ELF-1 (cell line): ENCODE measurements around the gene TRABD2B.

Experiments
- DNase-seq: peaks from one replicate; pipeline ENCODE4 v3.0.0-alpha.2; 2016; ENCODE audit warnings: low read depth, low spot score

TRABD2B gene

DNA sequence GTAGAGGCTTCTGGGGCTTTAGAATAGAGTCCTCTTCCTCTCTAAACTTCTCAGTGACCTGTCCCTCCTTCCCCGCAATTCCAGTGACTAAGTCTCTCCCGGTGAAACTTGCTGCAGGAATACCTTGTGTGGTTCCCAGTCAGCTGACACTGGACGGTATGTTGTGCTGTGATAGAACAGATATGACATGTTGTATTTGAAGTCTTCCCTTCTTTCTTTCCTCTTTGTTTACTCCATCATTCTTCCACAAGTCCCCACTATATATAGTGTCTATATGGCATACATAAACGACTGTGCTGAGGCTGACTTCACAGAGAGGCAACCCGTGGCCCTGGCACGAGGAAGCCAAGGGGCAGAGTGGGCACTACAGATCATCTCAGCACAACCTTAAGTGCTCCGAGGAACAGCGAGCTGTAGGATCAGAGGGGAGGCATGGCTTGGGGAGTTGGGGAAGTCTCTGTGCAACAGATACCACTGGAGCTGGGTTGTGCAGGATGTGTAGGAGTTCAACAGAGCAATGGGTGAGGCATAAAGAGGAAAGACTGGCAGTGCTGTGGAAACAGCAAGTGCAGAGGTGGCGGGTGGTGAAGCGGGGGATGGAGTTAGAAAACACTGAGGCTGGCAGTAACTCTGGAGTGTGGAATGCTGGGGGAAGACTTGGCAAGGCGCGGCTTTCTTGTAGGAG is 237.8 kb downstream of the TRABD2B start:
- no peak for DNase-seq

DNA sequence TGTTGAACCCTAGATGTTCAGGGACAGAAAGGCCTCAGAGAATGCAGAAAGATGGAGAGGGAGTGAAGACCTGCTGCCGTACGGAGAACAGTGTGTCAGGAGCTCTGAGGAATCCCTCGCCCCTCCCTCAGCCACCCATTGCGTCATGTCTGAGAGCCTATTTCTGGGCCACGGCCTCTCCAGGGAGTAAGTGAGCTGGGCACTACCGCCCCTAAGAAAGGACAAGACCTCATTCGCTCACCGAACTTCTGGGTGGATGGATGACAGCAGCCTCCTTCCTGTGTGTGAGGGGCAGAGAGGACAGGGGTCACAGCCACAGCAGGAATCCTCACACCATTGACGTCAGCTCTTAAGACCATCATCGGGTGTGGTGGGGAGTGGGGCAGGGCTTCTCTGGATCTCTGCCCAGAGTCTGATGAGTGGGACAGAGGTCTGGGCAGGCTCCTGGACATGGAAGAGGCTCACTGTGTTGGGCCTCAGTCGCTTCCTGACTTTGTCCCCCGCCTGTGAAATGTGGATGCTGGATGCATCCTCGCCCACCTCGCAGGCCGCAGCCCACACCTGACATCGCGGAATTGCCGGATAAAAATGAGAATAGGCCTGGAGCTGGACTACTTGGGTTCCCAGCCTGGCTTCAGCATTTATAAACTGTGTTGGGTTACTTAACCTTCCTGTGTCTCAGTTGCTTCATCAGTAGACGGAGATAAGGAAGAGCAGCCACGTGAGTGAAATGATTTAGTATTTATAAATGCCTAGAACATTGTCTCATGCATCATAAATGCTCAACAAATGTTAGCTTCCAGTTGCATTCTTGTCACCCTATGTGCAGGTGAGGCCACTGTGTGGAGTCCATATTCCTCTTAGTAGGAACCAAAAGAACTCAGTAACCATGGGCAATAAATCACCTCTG is 238.6 kb downstream of the TRABD2B start:
- no peak for DNase-seq

DNA sequence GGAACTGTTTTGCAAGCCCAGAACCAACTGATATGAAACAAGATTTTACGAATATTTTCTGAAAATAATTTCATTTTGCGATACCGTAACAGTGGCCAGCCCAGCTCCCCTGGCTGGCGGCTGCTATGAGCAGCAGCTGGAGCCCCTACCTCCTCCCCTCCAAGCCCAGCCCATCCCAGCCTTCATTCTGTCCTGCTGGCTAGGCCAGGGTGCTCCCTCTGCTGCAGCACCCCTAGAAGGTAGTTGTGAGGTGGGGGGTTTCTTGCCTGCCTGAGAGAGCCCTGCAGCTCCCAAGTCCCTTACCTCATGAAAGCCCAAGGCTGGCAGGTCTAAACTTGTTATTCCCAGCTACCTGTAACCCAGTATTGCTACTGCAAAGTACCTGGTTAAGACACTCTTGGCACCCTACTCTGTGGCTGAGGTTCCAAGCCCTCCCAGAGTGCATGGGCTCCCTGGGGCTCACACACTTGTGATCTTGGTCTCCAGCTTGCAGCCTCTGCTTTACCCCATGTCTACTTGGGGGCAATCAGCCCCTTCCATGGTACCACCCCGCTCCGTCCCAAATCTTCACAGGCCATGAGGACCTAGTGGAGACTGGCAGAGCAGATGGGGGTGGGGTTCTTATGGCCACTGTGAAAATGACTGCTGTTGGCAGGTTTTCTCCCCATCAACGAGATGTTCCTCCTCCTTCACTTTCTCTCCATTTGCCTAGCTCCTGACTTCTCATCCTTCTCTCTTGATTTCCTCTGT is 239.8 kb downstream of the TRABD2B start:
- DNase-seq, result no peak

DNA sequence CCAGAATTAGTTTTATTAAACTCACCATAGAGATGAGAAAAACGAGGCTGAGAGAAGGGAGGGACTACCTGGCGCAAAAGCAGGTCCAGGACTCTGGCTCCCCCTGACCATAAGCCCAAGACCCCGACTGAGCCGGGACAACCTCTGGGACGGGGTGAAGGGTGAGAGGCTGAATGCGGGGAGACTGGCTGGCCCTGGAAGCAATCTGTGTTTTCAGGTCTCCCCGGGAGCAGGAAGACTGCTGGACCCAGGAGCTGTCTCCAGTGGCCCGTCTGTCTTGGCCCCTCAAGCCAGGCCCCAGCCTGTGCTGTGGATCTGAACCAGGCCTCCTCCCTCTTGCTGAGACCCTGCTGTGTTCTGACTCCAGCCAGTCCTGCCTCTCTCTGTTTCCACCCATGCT is 240.8 kb downstream of the TRABD2B start:
- DNase-seq, result no peak

DNA sequence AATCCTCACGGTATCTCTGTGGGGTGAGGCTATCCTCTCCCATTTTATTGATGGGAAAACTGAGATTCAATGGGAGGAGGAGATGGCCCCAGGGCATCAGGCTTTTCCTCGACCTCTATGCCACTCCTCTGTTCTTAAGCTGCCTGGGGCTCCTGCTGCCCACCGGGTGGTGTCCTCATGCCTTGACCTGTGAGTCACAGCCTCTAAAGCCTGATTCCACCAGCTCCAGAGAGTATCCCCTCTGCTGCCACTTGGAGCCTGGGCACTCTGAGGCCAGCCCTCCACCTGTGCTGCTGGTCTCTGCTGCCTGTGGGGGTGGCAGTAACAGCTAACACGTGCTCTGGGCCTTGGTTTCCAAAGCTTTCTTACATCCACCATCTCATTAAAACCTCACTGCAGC is 241.2 kb downstream of the TRABD2B start:
- peak; percentile 37 for DNase-seq

DNA sequence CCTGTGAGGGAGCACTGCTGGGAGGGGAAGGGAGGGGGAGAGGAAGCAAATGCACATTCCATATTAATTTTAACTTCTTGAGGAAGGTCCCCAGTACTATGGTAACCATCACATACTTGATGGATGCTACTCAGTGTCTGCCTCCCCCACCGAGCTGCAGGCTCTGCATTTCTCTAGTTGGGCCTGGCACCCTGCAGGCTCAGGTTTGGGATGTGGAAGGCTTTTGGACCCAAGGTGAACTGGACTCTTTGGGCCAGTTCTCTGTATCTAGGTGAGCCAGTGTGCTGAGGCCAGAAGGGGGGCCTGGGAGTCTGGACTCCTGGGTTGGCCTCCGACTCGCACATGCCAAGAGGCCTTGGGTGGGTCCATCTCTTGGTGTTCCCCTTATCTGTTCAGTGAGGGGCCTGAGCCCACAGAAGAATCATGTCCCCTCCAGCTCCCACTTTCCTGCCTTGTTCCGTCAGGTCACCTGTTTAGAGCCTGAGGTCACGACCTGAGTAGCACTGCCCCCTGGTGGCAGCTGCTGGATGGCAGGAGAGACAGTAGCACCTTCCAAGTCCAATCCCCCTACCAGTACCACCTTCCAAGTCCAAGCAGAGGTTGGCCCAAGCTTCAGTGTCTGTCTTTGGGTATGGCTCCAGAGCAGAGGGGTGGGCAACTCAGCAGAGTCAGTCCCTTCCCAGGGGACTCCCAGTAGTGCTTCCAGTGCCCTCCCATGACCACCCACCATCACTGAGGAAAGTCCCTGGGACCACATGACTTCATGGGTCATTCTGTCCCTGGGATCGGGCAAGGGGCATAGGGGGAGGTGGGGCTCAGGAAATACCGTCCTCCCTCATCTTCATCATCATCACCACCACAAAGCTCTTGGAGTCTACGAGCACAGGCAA is 241.8 kb downstream of the TRABD2B start:
- peak; percentile 80 for DNase-seq

DNA sequence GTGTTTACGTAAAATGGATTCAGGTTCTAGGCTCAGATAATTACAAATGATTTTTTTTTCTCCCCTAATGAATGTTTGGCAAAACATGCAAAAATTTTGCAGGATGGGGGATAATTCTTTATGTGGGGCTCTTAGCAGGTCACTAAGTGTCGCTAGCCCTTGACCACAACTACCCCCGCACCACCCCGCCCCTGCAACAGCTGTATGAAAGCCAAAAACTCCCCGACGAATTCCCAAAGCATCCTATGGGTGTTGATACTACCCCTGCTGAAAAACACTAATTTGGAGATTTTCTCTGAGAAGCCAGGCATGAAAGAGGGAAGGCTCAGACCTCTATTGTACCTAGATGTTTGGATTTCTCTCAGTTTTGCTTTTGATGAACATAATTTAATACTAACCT is 243.0 kb downstream of the TRABD2B start:
- no peak for DNase-seq

DNA sequence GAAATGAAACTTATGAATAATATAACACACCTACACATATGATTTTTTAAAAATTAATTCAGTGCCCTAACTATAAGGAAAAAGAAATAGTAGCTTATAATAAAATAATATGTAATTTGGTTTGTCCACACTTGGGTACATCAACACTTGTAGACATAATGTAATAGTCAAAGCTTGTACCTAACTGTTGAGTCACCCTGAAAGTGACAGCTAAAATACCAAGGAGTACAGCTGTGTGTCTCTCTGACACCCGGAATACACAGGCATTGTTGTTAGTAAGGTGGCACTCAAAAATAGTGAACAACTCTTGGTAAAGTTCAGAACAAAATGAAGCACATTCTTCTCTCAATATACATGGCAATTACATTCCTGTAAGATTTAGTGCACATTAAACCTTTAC is 243.4 kb downstream of the TRABD2B start:
- no peak for DNase-seq

DNA sequence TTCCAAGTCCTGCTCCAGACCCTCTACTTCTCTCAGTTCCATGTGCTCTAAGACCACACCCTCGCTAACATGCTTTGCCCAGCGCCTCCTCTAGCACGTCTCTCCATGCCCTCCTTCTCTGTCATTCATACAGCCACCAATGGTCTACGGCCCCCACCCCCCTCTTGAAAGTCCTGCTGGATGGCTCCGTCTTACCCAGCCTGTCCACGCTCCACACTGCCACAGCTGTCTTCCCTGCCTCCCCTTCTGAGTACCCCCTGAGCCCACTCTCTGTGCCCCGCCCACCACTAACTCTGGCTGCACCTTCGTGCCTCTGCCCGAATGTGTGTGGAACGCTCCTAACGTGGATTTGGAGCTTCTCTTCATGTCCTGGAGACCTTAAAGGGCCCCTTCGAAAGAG is 244.6 kb downstream of the TRABD2B start:
- no peak for DNase-seq

DNA sequence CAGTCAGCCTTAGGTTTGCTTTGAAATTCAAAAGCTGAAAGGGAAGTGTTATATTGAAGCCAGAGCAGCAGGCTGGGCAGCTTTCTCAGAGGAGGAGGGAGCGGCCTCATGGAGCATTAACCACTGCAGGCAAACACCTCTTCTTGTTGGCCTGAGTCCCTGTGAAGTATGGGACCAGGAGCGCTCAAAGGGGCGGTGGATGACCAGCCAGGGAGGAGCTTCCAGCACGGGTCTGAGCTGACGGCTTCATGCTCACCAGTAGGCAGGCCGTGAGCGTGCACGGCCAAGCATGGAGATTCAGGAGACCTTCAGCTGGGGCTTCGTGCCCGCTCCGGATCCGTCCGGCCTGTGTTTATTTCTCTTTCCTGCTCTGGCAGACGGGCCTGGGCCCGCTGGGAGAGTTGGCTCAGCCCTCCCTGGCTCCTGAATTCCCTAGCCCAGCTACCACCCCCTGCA is 245.2 kb downstream of the TRABD2B start:
- peak; percentile 81 for DNase-seq

DNA sequence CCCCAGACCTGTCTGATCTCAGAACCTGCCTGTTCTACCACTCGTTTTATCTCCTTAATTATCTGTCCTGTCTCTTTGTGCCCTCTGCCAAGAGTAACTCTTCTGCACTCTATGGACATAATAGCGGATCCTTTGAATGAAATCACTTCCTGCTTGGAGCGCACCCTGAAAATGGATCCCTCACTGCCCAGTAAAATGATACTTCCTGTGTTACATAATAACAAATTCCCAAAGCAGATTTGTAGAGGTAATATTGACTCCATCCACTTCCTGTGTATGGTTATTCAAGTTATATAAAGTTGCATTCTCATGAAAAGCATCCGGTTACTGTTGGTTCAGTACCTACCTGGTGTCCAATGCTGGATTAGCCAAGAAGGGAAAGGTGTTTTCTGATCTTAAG is 246.0 kb downstream of the TRABD2B start:
- no peak for DNase-seq

DNA sequence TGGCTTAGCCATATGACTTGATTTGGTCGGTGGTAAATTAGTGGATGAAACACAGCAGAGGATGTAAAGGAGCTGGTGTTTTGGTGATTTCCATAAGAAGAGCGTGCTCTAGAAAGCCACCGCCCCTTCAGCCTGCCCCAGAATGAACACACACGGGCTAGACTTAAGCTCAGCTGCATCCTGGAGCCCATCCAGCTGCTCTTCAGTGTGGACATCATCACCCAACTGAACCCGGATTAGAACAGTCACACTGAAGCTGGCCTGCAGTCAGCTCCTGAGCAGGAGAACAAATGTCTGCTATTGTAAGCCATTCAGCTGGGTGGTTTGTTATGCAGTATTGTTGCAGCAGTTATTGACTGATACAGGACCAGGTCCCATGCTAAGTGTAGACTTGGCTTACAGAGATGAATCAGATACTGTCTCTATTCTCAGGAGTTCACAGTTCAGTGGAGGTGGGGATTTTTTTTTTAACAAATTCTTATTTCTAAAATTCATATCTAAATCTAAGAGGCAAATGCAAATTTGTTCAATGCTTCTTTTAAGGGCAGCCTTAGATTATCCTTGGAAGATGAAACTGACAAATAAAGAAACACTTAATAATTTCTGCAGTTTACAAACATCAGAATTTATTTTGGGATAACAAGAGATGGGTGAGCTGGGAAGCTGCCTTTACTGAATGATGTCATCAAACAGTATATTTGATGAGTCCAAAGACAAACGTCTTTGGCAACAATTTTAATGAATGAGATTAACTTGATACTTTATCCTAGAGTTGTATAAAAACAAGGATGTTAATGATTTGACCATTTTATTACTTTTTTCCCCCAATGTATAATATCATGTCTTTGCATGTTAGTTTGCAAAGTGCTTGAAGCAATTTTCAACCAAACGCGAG is 251.2 kb downstream of the TRABD2B start:
- no peak for DNase-seq

DNA sequence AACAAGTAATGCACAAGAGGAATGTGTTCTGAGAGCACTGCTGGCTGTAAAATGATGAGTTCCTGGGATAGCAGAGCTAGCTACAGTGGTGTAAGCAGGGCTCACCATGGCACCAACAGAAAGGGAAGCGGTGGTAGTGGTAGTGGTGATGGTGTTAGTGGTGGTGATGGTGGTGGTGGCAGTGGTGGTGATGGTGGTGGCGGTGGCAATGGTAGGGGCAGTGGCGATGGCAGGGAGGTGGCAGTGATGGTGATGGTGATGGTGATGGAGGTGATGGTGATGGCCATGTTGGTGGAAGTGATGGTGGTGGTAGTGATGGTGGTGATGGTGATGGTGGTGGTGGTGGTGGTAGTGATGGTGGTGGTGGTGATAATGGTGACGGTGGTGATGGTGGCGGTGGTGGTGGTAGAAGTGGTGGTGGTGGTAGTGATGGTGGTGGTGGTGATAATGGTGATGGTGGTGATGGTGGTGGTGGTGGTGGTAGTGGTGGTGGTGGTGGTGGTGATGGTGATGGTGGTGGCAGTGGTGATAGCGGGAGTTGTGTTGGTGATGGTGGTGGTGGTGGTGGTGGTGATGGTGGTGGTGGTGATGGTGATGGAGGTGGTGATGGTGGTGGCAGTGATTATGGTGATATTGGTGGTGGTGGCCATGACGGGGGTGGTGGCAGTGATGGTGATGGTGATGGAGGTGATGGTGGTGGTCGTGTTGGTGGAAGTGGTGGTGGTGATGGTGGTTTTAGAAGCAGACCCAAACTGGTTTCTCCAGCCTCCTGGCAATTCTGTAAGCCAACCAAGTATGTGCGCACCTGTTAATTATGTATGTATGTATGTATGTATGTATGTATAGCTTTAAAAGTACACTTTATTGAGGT is 254.1 kb downstream of the TRABD2B start:
- DNase-seq, result no peak

DNA sequence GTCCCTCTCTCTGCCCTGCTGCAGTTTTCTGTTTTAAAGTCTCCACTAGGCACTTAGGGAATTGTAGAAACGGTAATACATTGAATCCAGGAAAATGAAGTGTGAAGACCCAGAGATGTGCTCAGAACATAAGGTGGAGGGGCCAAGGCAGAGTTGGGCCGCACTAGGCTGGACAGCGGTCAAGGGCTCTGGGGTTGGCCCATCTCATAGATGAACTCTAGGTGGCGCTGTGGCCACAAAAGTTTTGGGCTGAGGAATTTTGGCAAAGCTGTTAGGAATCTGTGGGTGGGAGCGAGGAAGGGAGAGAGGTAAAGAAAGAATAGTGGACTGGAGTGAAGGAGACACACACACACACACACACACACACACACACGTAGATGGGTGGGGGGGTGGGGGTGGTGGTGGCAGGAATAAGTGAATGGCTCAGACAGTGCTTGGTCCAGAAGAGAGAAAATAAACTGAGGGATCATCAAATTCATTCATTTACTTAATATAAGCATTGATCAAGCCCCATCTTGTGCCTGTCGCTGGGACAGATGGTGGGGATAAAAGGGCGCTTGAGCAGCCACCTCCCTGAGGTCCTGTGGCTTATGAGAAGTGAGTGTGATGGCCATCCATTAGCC is 258.5 kb downstream of the TRABD2B start:
- DNase-seq, result peak; percentile 72

DNA sequence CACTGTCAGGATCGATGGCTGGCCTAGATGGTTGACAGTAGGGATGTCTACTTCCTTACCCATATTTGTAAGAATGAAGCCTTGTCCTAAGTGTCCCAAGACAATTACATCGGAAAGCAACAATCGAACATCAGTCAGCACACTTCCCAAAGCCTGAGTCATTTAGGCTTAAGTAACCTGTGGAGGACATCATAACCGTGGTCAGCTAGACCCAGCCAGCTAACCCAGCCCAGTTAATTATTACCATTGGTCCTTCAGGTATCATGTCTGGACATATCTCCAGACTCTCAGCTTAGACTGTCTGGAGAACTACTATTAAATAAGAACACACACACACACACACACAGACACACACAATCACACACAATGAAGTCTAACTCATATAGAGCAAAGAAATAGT is 264.7 kb downstream of the TRABD2B start:
- no peak for DNase-seq

DNA sequence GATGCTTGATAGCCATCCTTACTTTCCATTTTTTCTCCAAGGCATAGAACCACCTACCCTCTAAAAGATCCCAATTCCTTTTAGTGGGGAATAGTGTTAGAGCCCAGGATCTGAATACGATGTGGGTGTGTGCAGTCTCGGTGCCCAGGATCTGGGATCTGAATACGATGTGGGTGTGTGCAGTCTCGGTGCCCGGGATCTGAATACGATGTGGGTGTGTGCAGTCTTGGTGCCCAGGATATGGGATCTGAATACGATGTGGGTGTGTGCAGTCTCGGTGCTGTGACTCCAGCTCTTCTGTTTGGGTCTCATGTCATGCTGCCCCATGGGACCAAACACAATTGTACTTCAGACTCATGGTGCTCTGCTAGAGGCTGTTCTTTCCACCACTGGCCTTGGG is 265.5 kb downstream of the TRABD2B start:
- no peak for DNase-seq

DNA sequence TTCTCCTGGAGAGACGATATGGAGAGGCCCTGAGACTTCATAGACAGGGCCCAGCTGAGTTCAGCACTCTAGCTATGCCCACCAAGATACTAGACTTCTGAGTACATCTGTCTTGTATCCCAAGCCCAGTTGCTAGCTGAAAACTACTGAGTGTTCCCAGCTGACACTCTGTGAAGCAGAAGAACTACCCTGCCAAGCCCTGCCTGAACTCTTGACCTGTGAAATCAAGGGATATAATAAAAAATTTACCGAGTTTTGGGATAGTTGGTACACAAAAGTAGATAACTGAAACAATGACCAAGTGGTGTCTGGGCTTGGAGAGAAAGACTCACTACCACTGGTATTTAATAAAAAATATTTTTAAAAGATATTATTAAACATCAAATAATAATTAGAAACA is 267.5 kb downstream of the TRABD2B start:
- no peak for DNase-seq

DNA sequence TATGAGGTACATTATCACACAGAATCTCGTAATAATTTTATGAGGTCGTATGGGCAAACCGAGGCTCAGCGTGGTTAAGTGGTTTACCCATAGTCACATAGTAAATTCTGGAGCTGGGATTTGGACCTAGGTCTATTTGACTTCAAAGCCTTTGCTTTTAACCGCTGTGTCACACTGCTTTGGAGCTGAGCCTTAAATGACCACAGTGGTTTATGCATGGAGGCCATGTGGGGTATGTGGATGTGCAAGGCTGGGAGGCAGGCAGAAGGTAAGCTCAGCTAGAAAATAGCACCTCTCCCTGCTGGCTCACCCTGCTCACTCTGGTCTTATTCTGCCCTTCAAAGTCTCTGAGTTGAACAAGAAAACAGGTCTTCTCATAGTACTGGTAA is 269.5 kb downstream of the TRABD2B start:
- no peak for DNase-seq
